NCI-H2196 treated with DMSO at 0.1 percent for 48 hours (cell line): Measurements from ENCODE around the gene GIMAP8.
A peak's percentile ranks its signal among the peaks of the same experiment; 100 is the strongest.
"Not testable (repeated sequence)": the region's sequence is repeated elsewhere in the genome, so short reads cannot be mapped to it uniquely, and the experiment has no call there.

Experiments
- DNase-seq: peaks from one replicate; lab custom pipeline; 2025; ENCODE audit not compliant: unreplicated experiment; lab: John Stamatoyannopoulos, UW

GIMAP8 gene

DNA sequence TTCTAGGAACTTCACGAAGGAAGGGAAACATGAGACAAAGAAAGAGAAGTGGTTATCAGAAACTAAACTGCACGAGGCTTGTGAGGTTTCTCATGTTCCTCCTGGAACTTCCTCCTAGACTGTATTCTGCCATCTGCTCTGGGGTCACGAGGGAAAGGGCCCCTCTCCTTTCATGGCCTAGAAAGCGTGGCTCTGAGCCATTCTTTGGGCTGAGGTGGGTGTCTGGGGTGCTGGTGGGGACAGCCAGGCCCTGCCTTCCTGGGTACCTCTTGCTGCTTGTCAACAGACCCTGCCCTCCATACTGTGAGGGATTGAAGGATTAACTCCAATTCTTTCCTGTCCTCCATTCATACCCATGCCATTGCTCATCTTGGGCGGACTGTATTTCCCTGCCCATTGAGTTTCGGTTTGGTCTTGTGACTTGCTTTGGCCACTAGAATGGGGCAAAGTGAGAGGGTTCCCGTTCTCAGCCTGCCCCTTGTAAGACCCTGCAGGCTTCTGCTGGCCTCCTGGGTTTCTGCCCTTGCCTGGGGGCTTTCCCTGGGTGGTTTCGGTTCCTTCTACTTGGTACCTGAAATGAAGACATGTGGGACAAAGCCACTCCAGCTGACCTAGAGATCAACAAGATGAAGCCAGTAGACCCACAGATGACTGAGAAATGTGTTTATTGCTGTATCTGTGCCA is 14.9 kb upstream of the GIMAP8 start:
- DNase-seq: no peak

DNA sequence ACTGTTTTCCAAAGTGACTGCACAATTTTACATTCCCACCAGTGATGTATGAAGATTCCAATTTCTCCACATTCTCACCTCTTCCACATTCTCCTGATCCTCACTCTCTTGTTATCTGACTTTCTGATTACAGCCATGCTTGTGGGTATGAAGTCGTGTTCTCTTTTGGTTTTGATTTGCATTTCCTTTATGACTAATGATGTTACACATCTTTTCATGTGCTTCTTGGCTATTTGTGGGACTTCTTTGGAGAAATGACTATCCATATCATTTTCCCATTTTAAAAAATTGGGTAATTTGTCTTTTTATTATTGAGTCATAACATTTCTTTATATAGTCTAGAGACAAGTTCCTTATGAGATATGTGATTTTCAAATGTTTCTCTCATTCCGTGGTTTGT is 10.5 kb upstream of the GIMAP8 start:
- DNase-seq: no peak

DNA sequence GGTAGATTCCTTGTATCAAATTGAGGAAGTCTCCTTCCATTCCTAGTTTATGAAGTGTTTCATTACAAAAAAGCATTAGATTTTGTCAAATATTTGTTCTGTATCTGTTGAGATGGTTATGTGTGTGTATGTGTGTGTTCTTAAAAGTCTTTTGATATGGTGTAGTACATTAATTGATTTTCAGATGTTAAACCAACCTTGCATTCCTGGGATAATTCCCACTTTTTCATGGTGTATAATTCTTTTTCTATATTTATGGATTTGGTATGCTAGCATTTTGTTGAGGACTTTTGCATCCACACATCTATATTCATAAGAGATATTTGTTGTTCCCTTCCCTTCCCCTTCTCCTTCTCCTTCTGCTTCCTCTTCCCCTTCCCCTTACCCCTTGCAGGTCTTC is 8.9 kb upstream of the GIMAP8 start:
- no peak for DNase-seq

DNA sequence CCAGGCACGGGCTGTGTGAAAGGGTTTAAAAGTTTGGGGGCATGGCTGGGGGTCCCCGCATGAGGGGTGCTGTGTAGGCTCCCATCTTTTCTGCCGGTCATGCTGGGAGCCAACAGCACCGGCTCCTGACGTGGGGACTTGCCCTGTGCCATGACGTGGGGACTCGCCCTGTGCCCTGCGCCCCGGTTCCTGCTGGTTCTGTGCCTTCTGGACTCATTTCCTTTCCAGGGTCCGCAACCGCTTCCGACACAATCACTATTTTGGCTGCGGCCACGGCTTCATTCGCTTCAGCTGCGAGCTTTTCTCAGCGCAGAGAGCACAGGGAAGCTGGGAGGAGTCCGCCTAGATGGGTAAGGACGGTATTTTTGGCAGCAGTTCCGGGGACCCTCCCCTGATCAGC is 7.6 kb upstream of the GIMAP8 start:
- no peak for DNase-seq

DNA sequence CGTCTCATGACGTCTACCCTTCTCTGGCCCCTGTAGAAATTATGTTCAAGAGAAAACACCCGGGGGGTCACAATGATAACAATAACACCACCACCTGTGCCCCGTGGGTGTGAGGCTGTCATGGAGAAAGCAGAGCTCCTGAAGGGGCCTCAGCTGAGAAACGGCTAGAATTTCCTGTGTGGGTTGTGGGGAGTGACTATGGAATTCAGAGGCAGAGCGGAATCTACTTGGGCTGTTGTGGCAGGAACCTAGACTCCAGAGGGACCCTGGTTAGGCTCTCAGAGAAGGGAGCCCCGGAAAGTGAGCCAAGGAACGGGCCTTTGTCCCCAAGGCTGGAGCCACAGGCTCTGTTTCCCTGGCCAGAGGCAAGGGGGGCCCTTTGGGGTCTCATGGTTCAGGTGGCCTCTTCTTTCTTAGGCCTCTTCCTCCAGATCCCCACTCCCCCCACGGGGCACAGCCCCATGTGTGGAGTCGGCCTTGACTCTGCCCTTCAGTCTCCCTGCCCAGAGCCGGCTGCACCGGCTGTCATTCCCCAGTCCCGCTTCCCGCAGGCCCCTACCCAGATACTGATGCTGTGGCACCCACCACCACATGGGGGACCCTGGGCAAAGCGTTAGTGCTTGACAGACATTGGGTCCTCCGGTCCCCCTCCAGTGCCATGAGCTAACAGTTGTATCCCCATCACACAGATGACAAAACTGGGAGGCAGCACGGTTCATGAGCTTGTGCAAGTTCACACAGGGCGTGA is 6.5 kb upstream of the GIMAP8 start:
- no peak for DNase-seq

DNA sequence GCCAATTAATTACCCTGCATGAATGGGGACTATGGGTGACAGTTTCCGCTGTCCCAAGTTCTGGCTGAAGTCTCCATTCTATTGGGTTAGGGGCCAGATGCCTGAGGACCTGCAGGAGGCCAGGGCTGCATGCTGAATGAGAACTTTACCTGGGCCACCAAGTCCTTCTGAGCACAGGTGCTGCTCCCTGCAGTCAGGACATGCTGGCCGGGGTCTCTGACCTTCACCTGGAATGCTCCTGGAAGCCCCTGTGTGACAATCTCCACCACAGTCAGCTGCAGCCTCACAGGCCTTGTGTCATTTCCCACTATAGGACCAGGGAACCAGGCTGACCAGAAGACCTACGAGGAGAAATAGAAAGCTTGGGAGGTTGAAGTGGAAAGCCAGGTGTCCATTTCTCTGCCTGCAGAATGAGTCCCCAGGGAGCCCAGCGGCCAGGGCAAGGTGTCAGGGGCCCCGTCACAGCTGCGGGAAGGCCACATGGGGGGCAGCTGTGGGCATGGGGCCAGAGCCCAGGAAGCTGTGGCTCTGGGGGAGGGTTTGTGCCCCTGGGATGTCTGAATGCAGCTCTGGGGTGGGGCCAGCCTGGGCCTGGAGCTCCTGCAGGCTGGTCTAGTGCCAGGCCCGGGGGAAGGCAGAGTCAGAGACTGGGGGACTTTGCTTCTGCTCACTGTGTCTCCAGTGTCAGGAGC is 5.6 kb upstream of the GIMAP8 start:
- DNase-seq: no peak

DNA sequence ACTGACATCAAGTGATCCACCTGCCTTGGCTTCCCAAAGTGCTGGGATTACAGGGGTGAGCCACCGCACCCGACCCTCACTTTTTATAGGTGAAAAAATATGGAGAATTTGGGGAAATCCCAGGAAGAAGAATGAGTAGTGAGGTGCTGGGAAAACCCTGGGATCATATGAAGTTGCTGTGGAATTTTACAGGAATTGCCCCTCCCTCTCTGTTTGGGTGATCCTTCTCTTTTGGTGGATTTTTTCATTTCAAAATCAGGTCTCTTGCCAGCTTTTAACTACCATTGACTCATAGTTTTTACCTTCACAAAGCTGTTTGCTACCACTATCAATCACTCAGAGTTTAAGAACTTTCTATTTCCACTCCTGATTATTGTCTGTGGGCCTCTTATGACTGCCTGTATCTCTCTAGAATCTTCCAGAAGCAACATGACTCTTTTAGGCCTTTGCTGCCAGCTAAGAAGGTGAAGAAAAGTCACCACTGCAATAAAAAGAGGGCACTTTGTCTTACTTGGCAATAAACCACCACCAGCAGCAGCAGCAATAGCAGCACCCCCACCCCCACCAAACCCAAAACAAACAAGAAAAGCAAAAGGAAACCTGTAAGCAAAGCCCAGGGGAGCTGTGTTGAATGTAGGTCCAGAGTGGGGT is 4.0 kb upstream of the GIMAP8 start:
- no peak for DNase-seq

DNA sequence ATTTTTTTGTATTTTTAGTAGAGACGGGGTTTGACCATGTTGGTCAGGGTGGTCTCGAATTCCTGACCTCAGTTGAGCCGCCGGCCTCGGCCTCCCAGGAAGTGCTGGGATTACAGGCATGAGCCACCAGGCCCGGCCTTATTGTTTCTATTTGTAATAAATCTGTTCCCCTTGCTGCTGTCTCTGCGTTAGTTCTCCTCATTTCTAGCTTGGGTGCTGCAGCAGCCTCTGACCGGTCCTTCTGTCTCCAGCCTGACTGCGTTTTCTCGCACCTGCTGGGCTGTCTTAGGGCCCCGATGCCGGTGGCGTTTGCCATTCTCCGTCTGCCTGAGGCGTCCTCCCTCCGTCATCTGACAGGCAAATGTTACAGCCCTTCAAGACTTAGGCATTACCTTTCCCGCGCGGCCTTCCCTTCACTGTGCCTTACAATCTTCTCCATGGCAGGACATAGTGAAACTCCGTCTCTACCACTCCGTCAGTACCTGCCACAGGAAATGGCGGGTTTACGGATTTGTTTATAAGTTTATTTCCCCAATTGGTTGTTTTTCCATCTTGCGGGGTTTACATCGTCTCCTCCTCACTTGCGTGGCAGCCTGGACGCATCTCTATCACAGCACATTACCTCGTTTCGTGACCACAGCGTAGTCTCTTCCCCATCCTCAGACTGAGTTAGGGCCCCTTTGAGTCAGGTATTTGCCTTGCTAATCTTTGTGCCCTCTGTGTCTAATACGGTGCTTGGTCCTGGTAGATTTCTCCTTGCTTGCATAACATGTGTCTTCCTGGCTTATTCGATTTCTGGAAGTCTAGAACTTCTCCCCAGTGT is 2.3 kb upstream of the GIMAP8 start:
- no peak for DNase-seq

DNA sequence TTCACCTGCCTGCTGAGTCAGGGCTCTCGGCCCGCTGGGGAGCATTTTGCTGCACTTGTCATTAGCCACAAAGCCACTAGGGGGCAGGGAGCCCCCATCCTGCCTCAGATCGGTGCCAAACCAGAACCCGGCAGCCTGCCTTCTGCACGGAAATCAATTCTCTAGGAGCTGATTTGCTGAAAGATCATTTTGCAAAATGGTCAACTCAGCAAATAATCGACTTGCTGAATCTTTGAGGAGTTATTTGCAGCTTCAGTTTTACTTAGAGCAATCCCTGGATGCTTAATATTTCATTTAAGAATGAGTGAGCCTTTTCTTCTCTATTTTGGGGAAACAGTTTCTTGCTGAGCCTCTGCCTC is 1.7 kb upstream of the GIMAP8 start:
- peak; percentile 39 for DNase-seq

DNA sequence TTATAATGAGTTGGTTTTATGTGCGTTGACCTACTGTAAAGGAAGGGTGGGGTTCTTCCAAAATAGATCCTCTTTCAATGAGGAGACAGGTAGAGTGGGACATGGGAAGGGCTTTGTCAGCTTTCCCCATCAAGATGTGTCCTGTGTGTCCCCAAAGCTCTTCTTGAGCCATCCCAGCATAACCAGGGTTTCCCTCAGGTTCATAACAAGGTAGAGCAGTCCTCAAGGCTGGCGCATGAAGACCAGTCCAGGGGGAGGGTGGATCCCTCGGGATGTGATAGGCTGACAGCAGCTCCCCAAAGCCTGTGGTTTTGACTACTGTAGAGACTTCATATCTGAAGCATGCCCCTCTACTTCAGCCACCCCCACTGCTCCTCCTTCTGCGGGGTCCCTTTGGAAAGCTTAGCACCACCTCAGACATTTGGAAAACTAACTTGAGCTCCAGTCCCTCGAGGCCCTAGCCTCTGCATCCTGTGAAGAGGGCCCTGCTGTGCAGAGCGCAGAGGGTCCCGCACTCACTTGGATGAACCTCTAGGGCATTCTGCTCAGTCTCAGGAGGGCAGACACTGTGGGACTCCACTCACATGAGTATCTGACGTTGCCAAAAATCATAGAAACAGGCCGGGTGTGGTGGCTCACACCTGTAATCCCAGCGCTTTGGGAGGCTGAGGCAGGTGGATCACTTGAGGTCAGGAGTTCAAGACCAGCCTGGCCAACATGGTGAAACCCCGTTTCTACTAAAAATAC is 1.1 kb upstream of the GIMAP8 start:
- DNase-seq: no peak

DNA sequence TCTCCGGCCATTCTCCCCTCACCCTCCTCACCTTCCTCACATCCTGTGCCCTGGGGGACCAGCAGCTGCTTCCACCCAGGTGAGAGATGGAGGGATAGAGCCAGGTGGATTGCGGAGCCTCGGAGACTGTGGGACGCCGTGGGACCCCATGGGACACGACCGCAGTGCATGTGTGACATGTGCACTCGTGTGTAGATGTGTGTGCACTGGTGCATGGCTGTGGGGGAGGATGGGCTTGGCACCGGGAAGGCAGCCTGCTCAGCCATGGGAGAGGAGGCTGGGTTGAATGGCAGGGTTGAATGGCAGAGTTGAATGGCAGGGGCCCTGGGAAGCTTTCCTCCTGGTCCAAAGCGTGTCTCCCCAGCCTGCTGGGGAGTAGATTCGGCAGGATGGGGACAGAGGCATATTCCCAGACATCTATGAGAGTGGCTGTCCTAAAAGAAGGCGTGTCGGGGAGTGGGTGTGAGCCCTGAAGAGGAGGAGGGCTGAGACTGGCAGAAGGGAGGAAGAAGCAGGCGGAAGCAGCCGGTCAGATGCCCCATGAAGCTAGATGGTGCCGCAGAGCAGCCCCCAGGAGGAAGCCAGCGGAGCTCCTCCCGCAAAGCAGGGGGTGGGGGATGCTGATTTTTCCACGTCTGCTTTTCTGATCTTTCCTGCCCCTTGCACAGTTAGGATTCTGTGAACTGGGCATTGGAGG is 815 bp downstream of the GIMAP8 start:
- no peak for DNase-seq

DNA sequence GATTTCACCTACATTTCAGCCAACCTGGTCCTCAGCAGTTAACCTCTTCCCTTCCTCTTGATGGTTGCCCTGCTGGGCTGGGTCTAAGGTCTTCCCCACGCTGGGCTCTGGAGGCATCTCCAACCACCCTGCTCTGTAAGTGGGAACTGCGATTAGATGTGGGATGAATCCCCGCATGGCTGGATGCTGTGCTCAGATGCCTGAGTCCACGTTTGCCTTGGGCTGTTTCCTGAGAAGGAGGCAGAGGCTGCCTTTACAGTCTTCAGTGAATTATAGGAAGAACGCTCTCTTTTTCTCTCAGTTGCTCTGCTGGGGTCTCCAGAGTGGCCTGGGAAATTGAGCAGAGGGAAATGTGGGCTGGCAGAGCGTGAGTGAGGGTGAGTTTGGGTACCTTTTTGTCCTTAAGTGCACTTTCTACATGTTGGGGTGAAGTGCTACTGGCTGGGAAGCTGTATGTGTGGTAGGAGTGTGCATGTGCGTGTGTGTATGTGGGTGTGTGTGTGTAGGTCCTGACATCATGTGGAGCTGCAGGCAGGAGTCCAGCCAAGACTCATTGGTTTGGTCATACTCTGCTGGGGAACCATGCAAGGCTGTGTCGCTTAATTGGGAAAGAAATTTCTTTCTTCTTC is 1.5 kb downstream of the GIMAP8 start:
- no peak for DNase-seq

DNA sequence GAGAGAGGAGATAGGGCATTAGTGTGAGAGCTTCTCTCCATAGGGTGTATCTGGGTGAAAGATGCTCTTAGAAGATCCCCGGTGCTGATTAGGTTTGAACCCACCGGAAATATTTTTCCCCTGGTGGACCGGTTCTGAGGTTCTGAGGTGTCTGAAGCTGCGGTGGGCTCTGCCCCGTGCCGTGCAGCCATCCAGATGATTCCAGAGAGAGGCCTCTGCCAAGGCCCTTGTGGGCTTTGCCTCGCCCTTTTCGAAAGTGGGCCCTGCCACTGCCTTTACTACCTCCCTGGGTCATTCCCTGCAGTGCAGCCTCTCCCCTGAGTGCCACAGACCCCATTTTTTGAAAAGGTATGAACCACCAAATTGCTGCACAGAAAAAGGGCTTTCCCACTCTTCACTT is 2.8 kb downstream of the GIMAP8 start:
- no peak for DNase-seq

DNA sequence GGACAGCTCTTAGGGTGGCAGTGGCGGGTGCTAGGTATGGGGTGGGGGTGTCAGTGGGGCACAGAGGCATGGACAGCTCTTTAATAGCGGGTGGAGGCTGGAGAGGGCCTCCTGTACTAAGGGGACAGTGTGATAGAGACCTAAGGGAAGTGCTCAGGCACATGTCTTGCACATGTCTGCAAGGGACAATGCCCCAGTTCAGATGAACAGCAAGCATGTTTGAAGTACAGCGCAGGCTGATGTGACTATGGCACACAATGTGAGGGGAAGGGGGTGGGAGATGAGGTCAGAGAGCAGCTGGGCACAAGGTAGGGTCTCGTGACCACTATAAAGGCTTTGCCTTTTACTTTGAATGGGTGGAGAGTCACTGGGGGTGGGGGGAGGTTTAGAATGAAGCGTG is 3.5 kb downstream of the GIMAP8 start:
- DNase-seq: no peak

DNA sequence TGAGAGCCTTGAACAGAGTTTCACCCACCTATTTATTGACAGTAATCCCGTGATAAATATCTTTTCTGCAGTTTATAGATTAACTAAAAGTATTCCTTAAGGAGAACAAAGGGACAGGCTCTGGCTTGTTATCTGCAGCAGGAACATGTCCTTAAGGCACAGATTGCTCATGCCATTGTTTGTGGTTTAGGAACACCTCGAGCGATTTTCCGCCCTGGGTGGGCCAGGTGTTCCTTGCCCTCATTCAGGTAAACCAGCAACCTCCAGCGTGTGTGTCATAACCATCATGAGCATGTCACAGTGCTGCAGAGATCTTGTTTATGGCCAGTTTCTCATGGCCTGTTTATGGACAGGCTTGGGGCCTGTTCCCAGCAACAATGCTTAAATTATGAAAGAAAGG is 6.6 kb downstream of the GIMAP8 start:
- DNase-seq: not testable (repeated sequence)

DNA sequence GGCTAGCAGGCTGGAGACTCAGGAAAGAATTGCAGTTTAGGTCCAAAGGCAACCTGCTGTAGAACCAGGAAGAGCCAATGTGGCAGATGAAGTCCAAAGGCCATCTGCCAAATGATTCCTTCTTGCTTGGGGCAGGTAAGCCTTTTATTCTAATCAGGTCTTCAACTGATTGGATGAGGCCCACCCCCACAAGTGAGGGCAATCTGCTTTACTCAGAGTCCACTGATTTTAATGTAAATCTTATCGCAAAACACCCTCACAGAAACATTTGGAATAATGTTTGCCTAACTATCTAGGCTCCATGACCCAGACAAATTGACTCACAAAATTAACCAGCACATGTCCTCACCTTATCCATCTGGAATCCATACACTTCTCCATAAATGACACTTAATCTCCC is 7.8 kb downstream of the GIMAP8 start:
- no peak for DNase-seq

DNA sequence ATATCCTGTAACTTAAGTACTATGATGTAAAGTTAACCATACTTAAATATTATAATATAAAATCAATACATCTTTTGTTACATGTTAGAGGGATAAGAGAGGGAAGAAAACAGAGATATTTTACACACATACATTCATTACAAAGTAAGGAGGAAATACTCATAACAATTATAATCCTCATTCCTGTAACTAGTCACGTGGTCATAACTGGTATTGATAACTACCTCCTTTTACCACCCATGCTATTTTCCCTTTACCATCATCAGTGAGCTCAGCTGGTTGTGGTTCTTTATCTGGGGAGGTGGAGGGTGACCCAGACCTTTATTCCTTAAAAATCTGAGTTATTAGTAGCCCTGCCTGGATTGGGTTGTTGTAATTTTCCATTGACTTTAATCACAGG is 8.3 kb downstream of the GIMAP8 start:
- no peak for DNase-seq

DNA sequence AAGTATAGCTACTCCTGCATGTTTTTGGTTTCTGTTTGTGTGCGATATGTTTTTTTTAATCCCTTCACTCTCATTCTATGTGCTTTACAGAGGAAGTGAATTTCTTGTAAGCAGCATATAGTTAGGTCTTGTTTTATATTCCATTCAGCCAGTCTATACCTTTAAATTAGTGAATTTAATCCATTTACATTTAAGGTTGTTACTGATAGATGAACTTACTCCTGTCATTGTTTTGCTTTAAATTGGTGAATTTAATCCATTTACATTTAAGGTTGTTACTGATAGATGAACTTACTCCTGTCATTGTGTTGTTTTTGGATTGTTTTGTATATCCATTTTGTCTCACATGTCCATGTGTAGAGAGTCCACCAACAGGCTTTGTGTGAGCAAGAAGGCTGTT is 11.1 kb downstream of the GIMAP8 start:
- no peak for DNase-seq

DNA sequence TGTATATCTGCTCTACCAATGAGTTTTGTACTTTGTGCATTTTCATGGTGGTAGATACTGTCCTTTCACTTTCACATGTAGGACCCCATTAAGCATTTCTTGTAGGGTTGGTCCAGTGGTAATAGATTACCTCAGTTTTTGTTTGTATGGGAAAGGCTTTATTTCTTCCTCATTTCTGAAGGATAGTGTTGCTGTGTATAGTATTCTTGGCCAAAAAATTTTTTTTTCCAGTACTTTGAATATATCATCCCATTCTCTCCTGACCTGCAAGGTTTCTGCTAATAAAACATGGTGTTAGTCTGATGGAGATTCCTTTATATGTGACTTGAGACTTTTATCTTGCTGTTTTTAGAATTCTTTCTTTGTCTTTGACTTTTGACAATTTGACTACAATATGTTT is 12.0 kb downstream of the GIMAP8 start:
- DNase-seq: no peak
